Measurements from ENCODE around the gene FAM47E.
A peak's percentile ranks its signal among the peaks of the same experiment; 100 is the strongest.
"Not testable (repeated sequence)": the region's sequence is repeated elsewhere in the genome, so short reads cannot be mapped to it uniquely, and the experiment has no call there.

The FAM47E gene

GRCh38 chr4:76282941-76283689 is 31.6 kb downstream of the FAM47E start:
- Mint-ChIP-seq H3K9me3 (no peaks in the 10 kb centered on the region), H3K4me3 (no peak overlapping the region), H3K27ac (no peak overlapping the region), H3K27me3 (ENCODE audit: low read depth) (peaks cover 40% of the 10 kb centered on the region), H3K36me3 (ENCODE audit: low read depth) (no peaks in the 10 kb centered on the region), H3K4me1 (ENCODE audit: low read depth) (no peaks in the 10 kb centered on the region)
- DNase-seq (ENCODE audit: low spot score), result no peak

GRCh38 chr4:76283900-76284299 is 32.4 kb downstream of the FAM47E start:
- Mint-ChIP-seq H3K27ac (no peak overlapping the region), H3K36me3 (ENCODE audit: low read depth) (no peaks in the 10 kb centered on the region), H3K27me3 (ENCODE audit: low read depth) (peaks cover 42% of the 10 kb centered on the region), H3K4me3 (no peak overlapping the region), H3K9me3 (no peaks in the 10 kb centered on the region), H3K4me1 (ENCODE audit: low read depth) (no peaks in the 10 kb centered on the region)
- DNase-seq (ENCODE audit: low spot score), result no peak

DNA sequence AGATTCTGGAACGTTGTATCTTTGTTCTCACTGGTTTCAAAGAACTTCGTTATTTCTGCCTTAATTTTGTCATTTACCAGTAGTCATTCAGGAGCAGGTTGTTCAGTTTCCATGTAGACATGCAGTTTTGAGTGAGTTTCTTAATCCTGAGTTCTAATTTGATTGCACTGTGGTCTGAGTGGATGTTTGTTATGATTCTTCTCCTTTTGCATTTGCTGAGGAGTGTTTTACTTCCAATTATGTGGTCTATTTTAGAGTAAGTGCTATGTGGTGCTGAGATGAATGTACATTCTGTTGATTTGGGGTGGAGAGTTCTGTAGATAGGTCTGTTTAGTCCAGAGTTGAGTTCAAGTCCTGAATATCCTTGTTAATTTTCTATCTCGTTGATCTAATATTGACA is 36.3 kb downstream of the FAM47E start:
- H3K4me1 Mint-ChIP-seq (ENCODE audit: low read depth); H3K27ac Mint-ChIP-seq; H3K4me3 Mint-ChIP-seq; H3K9me3 Mint-ChIP-seq; DNase-seq (ENCODE audit: low spot score); H3K36me3 Mint-ChIP-seq (ENCODE audit: low read depth): not testable (repeated sequence)
- H3K27me3 Mint-ChIP-seq (ENCODE audit: low read depth), result peaks cover 47% of the 10 kb centered on the region

- H3K27ac Mint-ChIP-seq, result no peak overlapping the region
- no peak overlapping the region for H3K4me3 Mint-ChIP-seq
- peaks cover 20% of the 10 kb centered on the region for H3K9me3 Mint-ChIP-seq
- DNase-seq (ENCODE audit: low spot score), result no peak
- no peaks in the 10 kb centered on the region for H3K4me1 Mint-ChIP-seq (ENCODE audit: low read depth)
- no peaks in the 10 kb centered on the region for H3K36me3 Mint-ChIP-seq (ENCODE audit: low read depth)
- peaks cover 43% of the 10 kb centered on the region for H3K27me3 Mint-ChIP-seq (ENCODE audit: low read depth)
These were observed 41.2 kb downstream of the FAM47E start for GRCh38 chr4:76292730-76293129.

- Mint-ChIP-seq H3K27me3 (ENCODE audit: low read depth) (peaks cover 40% of the 10 kb centered on the region), H3K4me3 (no peak overlapping the region), H3K9me3 (peaks cover 27% of the 10 kb centered on the region), H3K36me3 (ENCODE audit: low read depth) (peaks cover 6% of the 10 kb centered on the region), H3K4me1 (ENCODE audit: low read depth) (no peaks in the 10 kb centered on the region), H3K27ac (no peak overlapping the region)
- DNase-seq (ENCODE audit: low spot score), result no peak
These were observed 42.3 kb downstream of the FAM47E start for GRCh38 chr4:76293772-76294171.

- DNase-seq (ENCODE audit: low spot score), result no peak
- Mint-ChIP-seq H3K36me3 (ENCODE audit: low read depth) (peaks cover 12% of the 10 kb centered on the region), H3K27me3 (ENCODE audit: low read depth) (peaks cover 35% of the 10 kb centered on the region), H3K4me3 (no peak overlapping the region), H3K4me1 (ENCODE audit: low read depth) (peaks cover 16% of the 10 kb centered on the region), H3K27ac (no peak overlapping the region), H3K9me3 (peaks cover 31% of the 10 kb centered on the region)
These were observed 44.8 kb downstream of the FAM47E start for GRCh38 chr4:76296286-76296820.

- peaks cover 32% of the 10 kb centered on the region for H3K4me1 Mint-ChIP-seq (ENCODE audit: low read depth)
- H3K9me3 Mint-ChIP-seq, result peaks cover 31% of the 10 kb centered on the region
- no peak overlapping the region for H3K4me3 Mint-ChIP-seq
- DNase-seq (ENCODE audit: low spot score), result no peak
- H3K27ac Mint-ChIP-seq, result no peak overlapping the region
- H3K27me3 Mint-ChIP-seq (ENCODE audit: low read depth), result peaks cover 23% of the 10 kb centered on the region
- H3K36me3 Mint-ChIP-seq (ENCODE audit: low read depth), result peaks cover 12% of the 10 kb centered on the region
These were observed 46.7 kb downstream of the FAM47E start for GRCh38 chr4:76298227-76298626.

- Mint-ChIP-seq H3K4me1 (ENCODE audit: low read depth) (peaks cover 40% of the 10 kb centered on the region), H3K27me3 (ENCODE audit: low read depth) (peaks cover 20% of the 10 kb centered on the region), H3K27ac (no peak overlapping the region), H3K36me3 (ENCODE audit: low read depth) (peaks cover 12% of the 10 kb centered on the region), H3K9me3 (peaks cover 31% of the 10 kb centered on the region), H3K4me3 (no peak overlapping the region)
- no peak for DNase-seq (ENCODE audit: low spot score)
These were observed 48.5 kb downstream of the FAM47E start for GRCh38 chr4:76300012-76300411.

- Mint-ChIP-seq H3K4me3 (peak overlapping the region; percentile 38), H3K27me3 (ENCODE audit: low read depth) (peaks cover 13% of the 10 kb centered on the region), H3K27ac (peak overlapping the region; percentile 66), H3K9me3 (peaks cover 25% of the 10 kb centered on the region), H3K4me1 (ENCODE audit: low read depth) (peaks cover 49% of the 10 kb centered on the region), H3K36me3 (ENCODE audit: low read depth) (peaks cover 12% of the 10 kb centered on the region)
- peak; percentile 70 for DNase-seq (ENCODE audit: low spot score)
These were observed 49.7 kb downstream of the FAM47E start for GRCh38 chr4:76301068-76301774.

GRCh38 chr4:76301775-76302162 is 50.2 kb downstream of the FAM47E start:
- Mint-ChIP-seq H3K36me3 (ENCODE audit: low read depth) (peaks cover 12% of the 10 kb centered on the region), H3K4me1 (ENCODE audit: low read depth) (peaks cover 49% of the 10 kb centered on the region), H3K27ac (peak overlapping the region; percentile 66), H3K27me3 (ENCODE audit: low read depth) (peaks cover 10% of the 10 kb centered on the region), H3K9me3 (peaks cover 19% of the 10 kb centered on the region), H3K4me3 (no peak overlapping the region)
- no peak for DNase-seq (ENCODE audit: low spot score)

DNA sequence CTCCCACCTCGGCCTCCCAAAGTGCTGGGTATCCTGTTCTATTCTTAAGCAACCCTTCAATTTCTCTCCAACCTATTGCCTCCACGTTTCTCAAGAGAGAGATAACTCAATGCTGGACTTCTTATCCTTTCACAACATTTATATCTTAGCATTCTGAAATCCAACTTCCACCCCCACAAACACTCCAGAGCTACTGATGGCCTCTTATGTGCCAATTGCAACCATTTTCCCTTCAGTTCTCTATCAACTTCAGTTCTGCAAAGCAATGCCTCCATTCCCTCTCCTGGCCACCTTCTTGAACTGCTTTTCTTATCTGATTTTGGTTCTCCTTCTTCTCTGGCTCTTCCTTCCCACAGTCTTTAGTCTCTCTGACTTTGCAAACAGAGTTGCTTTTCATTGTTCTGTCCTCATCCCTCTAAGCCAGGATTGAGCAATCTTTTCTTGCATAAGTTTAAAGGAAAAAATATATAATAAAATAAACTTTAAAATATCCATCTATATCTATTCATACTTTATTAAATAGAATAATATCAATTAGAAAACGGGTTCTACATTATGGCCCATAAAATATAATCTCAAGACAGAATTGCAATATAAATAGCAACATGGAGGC is 51.4 kb downstream of the FAM47E start:
- Mint-ChIP-seq H3K27me3 (ENCODE audit: low read depth) (peaks cover 17% of the 10 kb centered on the region), H3K4me1 (ENCODE audit: low read depth) (peaks cover 49% of the 10 kb centered on the region), H3K9me3 (peaks cover 10% of the 10 kb centered on the region), H3K4me3 (no peak overlapping the region), H3K36me3 (ENCODE audit: low read depth) (peaks cover 12% of the 10 kb centered on the region), H3K27ac (no peak overlapping the region)
- no peak for DNase-seq (ENCODE audit: low spot score)

DNA sequence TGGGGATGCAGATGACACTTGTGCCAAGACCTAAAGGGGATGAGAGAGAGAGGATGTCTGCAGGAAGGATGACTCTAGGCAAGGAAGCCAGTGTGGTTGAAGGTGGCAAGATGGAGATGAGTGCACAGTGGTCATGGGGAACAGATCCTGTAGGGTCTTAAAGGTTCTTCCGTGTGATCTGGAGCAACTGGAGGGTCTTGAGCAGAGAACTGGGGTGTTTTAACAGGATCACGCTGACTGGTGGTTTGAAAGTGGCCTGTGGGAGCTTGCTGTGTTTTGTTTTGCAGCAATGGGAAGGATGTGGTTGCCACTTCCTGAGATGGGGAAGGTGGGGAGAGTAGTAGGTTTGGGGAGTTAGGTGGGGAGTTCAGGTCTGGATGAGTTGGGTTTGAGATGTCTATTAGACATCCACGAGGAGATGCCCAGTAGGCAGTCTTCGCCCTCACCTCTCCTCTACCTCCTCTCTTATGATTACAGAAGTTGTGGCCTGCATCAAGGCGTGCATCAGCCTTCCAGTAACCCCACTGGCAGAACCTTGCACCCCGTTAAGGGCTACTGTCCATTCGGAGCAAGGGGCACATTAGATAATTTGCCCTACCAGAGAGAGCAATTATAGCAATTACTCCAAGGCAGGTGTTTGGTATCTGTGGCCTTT is 53.6 kb downstream of the FAM47E start:
- H3K27ac Mint-ChIP-seq, result peak overlapping the region; percentile 39
- peaks cover 32% of the 10 kb centered on the region for H3K27me3 Mint-ChIP-seq (ENCODE audit: low read depth)
- H3K4me1 Mint-ChIP-seq (ENCODE audit: low read depth), result peaks cover 45% of the 10 kb centered on the region
- peaks cover 8% of the 10 kb centered on the region for H3K36me3 Mint-ChIP-seq (ENCODE audit: low read depth)
- H3K9me3 Mint-ChIP-seq, result peaks cover 2% of the 10 kb centered on the region
- H3K4me3 Mint-ChIP-seq, result peak overlapping the region; percentile 77
- DNase-seq (ENCODE audit: low spot score), result no peak

- peaks cover 34% of the 10 kb centered on the region for H3K4me1 Mint-ChIP-seq (ENCODE audit: low read depth)
- H3K27ac Mint-ChIP-seq, result peak within 1 kb of the TSS; percentile 39
- peaks cover 38% of the 10 kb centered on the region for H3K27me3 Mint-ChIP-seq (ENCODE audit: low read depth)
- DNase-seq (ENCODE audit: low spot score), result peak; percentile 28
- H3K9me3 Mint-ChIP-seq, result no peaks in the 10 kb centered on the region
- H3K4me3 Mint-ChIP-seq, result peak within 1 kb of the TSS; percentile 77
- H3K36me3 Mint-ChIP-seq (ENCODE audit: low read depth), result peaks cover 5% of the 10 kb centered on the region
These were observed 54.7 kb downstream of the FAM47E start, which contains the start of gene STBD1 for GRCh38 chr4:76305971-76306881. TSS of gene STBD1 (plus strand) at chr4:76306733. CDS start at chr4:76306770, 37 bp downstream.
